NCI-H2107 (cell line): Measurements from ENCODE around the gene NEK4.

Source experiments
- DNase-seq: peaks from one replicate; lab custom pipeline; 2025; lab: John Stamatoyannopoulos, UW

Gene NEK4

GRCh38 chr3:52792961-52793695 is 22.4 kb upstream of the NEK4 start:
- no peak for DNase-seq

DNA sequence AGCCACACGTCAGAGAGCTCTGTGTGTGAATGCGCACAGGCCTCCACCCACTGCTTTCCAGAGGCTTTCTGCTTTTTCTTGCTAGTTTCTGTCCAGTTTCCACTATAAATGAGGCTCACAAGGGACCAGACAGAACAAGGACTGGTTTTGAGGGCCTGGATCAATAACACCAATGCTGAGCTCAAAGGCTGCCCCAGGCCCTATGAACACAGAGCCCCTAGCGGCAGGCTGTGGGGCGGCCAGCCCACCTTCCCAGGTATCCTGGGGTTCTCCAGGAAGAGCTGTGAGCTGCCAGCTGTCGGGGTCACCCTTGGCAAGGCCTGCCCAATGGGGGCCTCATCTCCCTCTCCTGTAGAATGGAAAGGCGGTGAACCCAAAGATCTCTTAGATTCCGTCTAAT is 21.7 kb upstream of the NEK4 start:
- no peak for DNase-seq

DNA sequence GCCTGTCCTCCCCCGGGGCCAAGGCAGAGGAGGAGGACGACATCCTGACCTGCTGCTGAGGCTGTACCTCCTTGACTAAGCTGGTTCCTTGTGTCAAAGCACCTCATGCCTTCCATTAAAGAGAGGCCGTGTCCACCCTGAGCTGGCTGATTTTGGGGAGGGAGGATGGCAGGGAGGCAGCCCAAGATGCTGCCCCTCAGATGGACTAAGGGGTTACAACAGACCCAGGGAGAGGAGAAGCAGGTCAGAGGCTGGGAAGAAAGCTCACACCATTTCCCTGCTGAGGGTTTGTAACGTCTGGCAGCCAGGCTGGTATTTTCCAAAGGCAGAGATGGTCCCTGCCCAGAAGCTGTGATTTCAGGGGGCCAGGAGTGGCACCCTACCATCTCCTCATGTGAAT is 21.2 kb upstream of the NEK4 start:
- DNase-seq, result no peak

- DNase-seq, result no peak
Observed at GRCh38 chr3:52791366-52791765, 20.6 kb upstream of the NEK4 start.

DNA sequence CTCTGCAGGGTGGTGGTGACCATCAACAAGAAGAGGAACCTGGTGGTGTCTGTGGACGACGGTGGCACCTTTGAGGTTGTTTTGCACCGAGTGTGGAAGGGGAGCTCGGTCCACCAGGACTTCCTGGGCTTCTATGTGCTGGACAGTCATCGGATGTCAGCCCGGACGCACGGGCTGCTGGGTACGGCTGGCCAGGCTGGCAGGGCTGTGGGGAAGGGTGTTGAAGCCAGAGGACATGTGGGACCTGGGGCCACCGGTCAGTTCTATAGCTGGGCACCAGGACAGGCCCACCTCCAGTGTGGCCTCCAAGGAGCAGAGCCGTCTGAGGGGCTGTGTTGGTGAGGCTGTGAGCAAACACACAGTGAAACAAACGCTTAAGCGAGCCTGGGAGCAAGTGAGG is 20.0 kb upstream of the NEK4 start:
- no peak for DNase-seq

GRCh38 chr3:52790337-52790736 is 19.6 kb upstream of the NEK4 start:
- no peak for DNase-seq

DNA sequence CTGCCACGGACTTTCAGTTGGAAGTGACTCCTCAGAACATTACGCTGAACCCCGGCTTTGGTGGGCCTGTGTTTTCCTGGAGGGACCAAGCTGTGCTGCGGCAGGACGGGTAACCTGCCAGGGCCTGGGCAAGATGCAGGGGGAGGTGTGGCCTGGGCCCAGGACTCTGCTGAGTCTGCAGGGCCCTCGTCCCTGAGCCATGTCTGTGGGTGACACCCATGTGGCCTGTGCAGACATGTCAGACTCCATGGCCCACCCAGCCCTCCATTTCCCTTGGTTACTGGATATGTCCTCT is 19.0 kb upstream of the NEK4 start:
- no peak for DNase-seq

- no peak for DNase-seq
Observed at GRCh38 chr3:52788890-52789745, 18.4 kb upstream of the NEK4 start.

- no peak for DNase-seq
Observed at GRCh38 chr3:52787672-52788625, 17.2 kb upstream of the NEK4 start.

DNA sequence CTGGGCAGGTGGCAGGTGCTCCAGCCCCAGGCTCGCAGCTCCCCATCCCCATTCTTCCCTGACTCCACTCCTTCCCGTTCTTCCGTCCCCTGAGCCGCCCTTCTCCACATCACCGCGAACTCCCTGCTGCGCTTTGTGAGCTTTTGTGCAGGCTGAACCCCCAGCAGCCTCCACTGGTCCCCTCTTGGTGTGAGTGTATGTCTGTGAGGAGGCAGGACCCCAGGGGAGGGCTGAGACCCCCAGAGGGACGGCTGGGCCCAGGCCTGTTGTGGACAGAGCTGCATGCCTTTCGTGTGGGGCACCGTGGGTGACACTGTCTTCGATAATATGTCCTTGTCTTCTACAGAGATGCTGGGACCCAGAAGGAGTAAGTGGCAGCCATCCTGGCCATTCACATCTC is 16.5 kb upstream of the NEK4 start:
- no peak for DNase-seq

GRCh38 chr3:52786330-52787215 is 15.8 kb upstream of the NEK4 start:
- DNase-seq, result no peak

- no peak for DNase-seq
Observed at GRCh38 chr3:52784931-52785590, 14.3 kb upstream of the NEK4 start.

- DNase-seq, result no peak
Observed at GRCh38 chr3:52784021-52784621, 13.4 kb upstream of the NEK4 start.

- DNase-seq, result no peak
Observed at GRCh38 chr3:52783211-52783555, 12.4 kb upstream of the NEK4 start.

- DNase-seq, result no peak
Observed at GRCh38 chr3:52782412-52783210, 11.9 kb upstream of the NEK4 start.

GRCh38 chr3:52781741-52782140 is 11.0 kb upstream of the NEK4 start:
- no peak for DNase-seq

GRCh38 chr3:52779837-52780585 is 9.3 kb upstream of the NEK4 start:
- no peak for DNase-seq

DNA sequence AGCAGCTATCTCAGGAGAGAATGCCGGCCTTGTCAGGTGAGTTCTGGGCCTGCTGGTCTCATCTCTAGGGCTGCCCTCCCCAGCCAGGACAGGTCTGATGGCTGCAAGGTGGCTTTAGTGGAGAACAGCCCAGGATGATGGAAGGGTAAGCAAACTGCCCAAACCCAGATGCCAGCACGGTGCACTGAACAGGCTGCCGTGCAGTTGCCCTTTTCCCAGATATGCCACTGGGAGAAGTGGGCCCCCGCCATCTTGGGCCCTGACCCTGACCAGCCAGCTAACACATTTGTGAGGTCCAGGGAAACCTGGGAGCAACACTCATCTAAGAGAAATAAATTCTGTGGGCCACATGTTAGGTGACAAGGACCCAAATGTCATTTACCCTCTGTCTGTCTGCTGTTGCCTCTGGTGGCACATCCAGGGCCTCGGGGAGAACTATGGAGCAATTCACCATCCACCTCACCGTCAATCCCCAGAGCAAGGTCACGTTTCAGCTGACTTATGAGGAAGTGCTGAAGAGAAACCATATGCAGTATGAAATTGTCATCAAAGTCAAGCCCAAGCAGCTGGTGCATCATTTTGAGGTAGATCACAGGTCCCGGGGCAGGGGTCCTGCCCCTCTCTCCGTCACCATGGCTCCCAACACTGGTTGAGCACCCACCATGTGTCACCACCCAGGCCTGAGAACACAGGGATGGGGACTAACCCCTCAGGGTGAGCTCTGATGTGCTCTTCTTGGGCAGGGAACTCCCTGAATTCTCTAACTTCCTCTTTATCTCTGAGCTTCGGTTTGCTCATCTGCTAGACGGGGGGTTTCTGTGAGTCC is 8.5 kb upstream of the NEK4 start:
- no peak for DNase-seq
